ENCODE measurements around the gene RGS8.

The RGS8 gene

GRCh38 chr1:182684116-182684828, at the start of gene RGS8:
TSS of gene RGS8 (minus strand) at chr1:182684587. CDS start at chr1:182669649, 14,938 bp downstream.
- DNase-seq (ENCODE audit: low read depth in 2 of 2, low spot score in 1 of 2) = no peak

- no peak for DNase-seq (ENCODE audit: low read depth in 2 of 2, low spot score in 1 of 2)
These were observed 47.6 kb upstream of the RGS8 start for GRCh38 chr1:182731852-182732575.

- no peak for DNase-seq (ENCODE audit: low read depth in 2 of 2, low spot score in 1 of 2)
These were observed 42.5 kb upstream of the RGS8 start for GRCh38 chr1:182726912-182727311.

GRCh38 chr1:182725259-182726255, 41.2 kb upstream of the RGS8 start:
- no peak for DNase-seq (ENCODE audit: low read depth in 2 of 2, low spot score in 1 of 2)

GRCh38 chr1:182724215-182724614, 39.8 kb upstream of the RGS8 start:
- no peak for DNase-seq (ENCODE audit: low read depth in 2 of 2, low spot score in 1 of 2)

GRCh38 chr1:182723200-182723599, 38.8 kb upstream of the RGS8 start:
- DNase-seq (ENCODE audit: low read depth in 2 of 2, low spot score in 1 of 2) = no peak

- no peak for DNase-seq (ENCODE audit: low read depth in 2 of 2, low spot score in 1 of 2)
These were observed 37.1 kb upstream of the RGS8 start for GRCh38 chr1:182721525-182721924.

GRCh38 chr1:182720463-182720862, 36.1 kb upstream of the RGS8 start:
- DNase-seq (ENCODE audit: low read depth in 2 of 2, low spot score in 1 of 2) = no peak

GRCh38 chr1:182719553-182719952, 35.2 kb upstream of the RGS8 start:
- no peak for DNase-seq (ENCODE audit: low read depth in 2 of 2, low spot score in 1 of 2)

- no peak for DNase-seq (ENCODE audit: low read depth in 2 of 2, low spot score in 1 of 2)
These were observed 33.9 kb upstream of the RGS8 start for GRCh38 chr1:182718311-182718710.

GRCh38 chr1:182716740-182717720, 32.6 kb upstream of the RGS8 start:
- no peak for DNase-seq (ENCODE audit: low read depth in 2 of 2, low spot score in 1 of 2)

- no peak for DNase-seq (ENCODE audit: low read depth in 2 of 2, low spot score in 1 of 2)
These were observed 31.1 kb upstream of the RGS8 start for GRCh38 chr1:182715531-182715930.

- DNase-seq (ENCODE audit: low read depth in 2 of 2, low spot score in 1 of 2) = no peak
These were observed 30.2 kb upstream of the RGS8 start for GRCh38 chr1:182714546-182714945.

GRCh38 chr1:182713939-182714338, 29.6 kb upstream of the RGS8 start:
- DNase-seq (ENCODE audit: low read depth in 2 of 2, low spot score in 1 of 2) = no peak

GRCh38 chr1:182713492-182713891, 29.1 kb upstream of the RGS8 start:
- no peak for DNase-seq (ENCODE audit: low read depth in 2 of 2, low spot score in 1 of 2)

- no peak for DNase-seq (ENCODE audit: low read depth in 2 of 2, low spot score in 1 of 2)
These were observed 25.5 kb upstream of the RGS8 start for GRCh38 chr1:182709855-182710254.

GRCh38 chr1:182709225-182709764, 24.9 kb upstream of the RGS8 start:
- DNase-seq (ENCODE audit: low read depth in 2 of 2, low spot score in 1 of 2) = no peak

GRCh38 chr1:182707122-182707521, 22.7 kb upstream of the RGS8 start:
- no peak for DNase-seq (ENCODE audit: low read depth in 2 of 2, low spot score in 1 of 2)

- no peak for DNase-seq (ENCODE audit: low read depth in 2 of 2, low spot score in 1 of 2)
These were observed 20.3 kb upstream of the RGS8 start for GRCh38 chr1:182704677-182705076.

GRCh38 chr1:182703539-182703938, 19.2 kb upstream of the RGS8 start:
- no peak for DNase-seq (ENCODE audit: low read depth in 2 of 2, low spot score in 1 of 2)
